Measurements from ENCODE around the gene HSPA12B. TPM values are rescaled to one million over a fixed set of nuclear protein-coding genes. Genes with fewer than 3 reads are reported as not detected.

HSPA12B gene
- total RNA-seq, 3 donors from 2014 or later (not counting 1 experiment from before 2014, with no cell fraction given), result not detected

GRCh38 chr20:3730803-3731672, 1.4 kb upstream of the HSPA12B start:
- H3K4me1 Mint-ChIP-seq, result peaks cover 0 to 4% of the 10 kb centered on the region in 2 donors
- no peaks in the 10 kb centered on the region for H3K9me3 Mint-ChIP-seq
- ATAC-seq (no peak), DNase-seq (no peak)
- intact Hi-C loops (cut with micrococcal nuclease), result no loop called here
- H3K27ac Mint-ChIP-seq, result no peak overlapping the region
- Histone ChIP-seq H3K27me3 (ENCODE audit: control insufficient read depth, insufficient read depth, low read length) (peaks cover 15% of the 10 kb centered on the region), H3K9me3 (ENCODE audit: control insufficient read depth, insufficient read depth, low read length) (no peaks in the 10 kb centered on the region), H3K4me1 (ENCODE audit: control insufficient read depth, insufficient read depth, low read length) (no peaks in the 10 kb centered on the region), H3K27ac (ENCODE audit: low read length) (no peak overlapping the region), H3K36me3 (ENCODE audit: control insufficient read depth, insufficient read depth, low read length) (no peaks in the 10 kb centered on the region), H3K4me3 (ENCODE audit: low read length) (no peak overlapping the region)
- H3K27me3 Mint-ChIP-seq (ENCODE audit: low read depth in 2 of 2), result peaks cover 35 to 43% of the 10 kb centered on the region in 2 donors
- WGBS (ENCODE audit: insufficient coverage), result 91% methylated on average over 12 of the region's 12 CpGs
- TF ChIP-seq, protein P1, sequence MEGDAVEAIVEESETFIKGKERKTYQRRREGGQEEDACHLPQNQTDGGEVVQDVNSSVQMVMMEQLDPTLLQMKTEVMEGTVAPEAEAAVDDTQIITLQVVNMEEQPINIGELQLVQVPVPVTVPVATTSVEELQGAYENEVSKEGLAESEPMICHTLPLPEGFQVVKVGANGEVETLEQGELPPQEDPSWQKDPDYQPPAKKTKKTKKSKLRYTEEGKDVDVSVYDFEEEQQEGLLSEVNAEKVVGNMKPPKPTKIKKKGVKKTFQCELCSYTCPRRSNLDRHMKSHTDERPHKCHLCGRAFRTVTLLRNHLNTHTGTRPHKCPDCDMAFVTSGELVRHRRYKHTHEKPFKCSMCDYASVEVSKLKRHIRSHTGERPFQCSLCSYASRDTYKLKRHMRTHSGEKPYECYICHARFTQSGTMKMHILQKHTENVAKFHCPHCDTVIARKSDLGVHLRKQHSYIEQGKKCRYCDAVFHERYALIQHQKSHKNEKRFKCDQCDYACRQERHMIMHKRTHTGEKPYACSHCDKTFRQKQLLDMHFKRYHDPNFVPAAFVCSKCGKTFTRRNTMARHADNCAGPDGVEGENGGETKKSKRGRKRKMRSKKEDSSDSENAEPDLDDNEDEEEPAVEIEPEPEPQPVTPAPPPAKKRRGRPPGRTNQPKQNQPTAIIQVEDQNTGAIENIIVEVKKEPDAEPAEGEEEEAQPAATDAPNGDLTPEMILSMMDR (IDR thresholded peaks at IDR 0.05), result no peak
- H3K4me3 Mint-ChIP-seq, result no peak overlapping the region
- H3K36me3 Mint-ChIP-seq, result no peaks in the 10 kb centered on the region

DNA sequence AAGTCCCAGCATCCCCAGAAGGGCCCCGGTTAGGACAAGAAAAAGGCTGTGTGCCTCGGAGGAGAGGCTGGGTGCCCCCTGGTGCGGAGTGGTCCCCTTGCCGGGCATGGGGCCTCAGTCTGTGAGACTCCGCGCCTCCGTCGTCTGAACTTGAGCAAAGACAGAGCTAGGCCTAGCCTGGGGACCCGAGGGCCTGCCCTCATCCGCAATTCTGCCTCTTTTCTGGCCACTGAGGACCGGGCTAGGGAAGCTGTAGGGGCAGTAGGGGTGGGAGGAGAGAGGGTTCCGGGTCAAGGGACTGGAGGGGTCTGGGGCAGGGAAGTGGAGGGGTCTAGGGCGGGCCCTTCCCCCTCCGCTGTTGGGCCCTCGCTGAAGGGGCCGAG, 550 bp upstream of the HSPA12B start:
- no peaks in the 10 kb centered on the region for H3K36me3 Mint-ChIP-seq
- ATAC-seq (no peak), DNase-seq (no peak)
- H3K9me3 Mint-ChIP-seq, result no peaks in the 10 kb centered on the region
- H3K36me3 ChIP-seq (ENCODE audit: control insufficient read depth, insufficient read depth, low read length), result no peaks in the 10 kb centered on the region
- H3K9me3 ChIP-seq (ENCODE audit: control insufficient read depth, insufficient read depth, low read length), result no peaks in the 10 kb centered on the region
- intact Hi-C loops (cut with micrococcal nuclease), result no loop called here
- H3K27ac ChIP-seq (ENCODE audit: low read length), result no peak overlapping the region
- H3K4me3 Mint-ChIP-seq, result no peak overlapping the region
- WGBS (ENCODE audit: insufficient coverage), result 83% methylated on average over 16 of the region's 16 CpGs
- H3K4me3 ChIP-seq (ENCODE audit: low read length), result no peak overlapping the region
- TF ChIP-seq, protein P1 (IDR thresholded peaks at IDR 0.05), result no peak
- H3K4me1 Mint-ChIP-seq, result peaks cover 0 to 4% of the 10 kb centered on the region in 2 donors
- no peak overlapping the region for H3K27ac Mint-ChIP-seq
- H3K4me1 ChIP-seq (ENCODE audit: control insufficient read depth, insufficient read depth, low read length), result no peaks in the 10 kb centered on the region
- peaks cover 32 to 43% of the 10 kb centered on the region in 2 donors for H3K27me3 Mint-ChIP-seq (ENCODE audit: low read depth in 2 of 2)
- peaks cover 15% of the 10 kb centered on the region for H3K27me3 ChIP-seq (ENCODE audit: control insufficient read depth, insufficient read depth, low read length)

DNA sequence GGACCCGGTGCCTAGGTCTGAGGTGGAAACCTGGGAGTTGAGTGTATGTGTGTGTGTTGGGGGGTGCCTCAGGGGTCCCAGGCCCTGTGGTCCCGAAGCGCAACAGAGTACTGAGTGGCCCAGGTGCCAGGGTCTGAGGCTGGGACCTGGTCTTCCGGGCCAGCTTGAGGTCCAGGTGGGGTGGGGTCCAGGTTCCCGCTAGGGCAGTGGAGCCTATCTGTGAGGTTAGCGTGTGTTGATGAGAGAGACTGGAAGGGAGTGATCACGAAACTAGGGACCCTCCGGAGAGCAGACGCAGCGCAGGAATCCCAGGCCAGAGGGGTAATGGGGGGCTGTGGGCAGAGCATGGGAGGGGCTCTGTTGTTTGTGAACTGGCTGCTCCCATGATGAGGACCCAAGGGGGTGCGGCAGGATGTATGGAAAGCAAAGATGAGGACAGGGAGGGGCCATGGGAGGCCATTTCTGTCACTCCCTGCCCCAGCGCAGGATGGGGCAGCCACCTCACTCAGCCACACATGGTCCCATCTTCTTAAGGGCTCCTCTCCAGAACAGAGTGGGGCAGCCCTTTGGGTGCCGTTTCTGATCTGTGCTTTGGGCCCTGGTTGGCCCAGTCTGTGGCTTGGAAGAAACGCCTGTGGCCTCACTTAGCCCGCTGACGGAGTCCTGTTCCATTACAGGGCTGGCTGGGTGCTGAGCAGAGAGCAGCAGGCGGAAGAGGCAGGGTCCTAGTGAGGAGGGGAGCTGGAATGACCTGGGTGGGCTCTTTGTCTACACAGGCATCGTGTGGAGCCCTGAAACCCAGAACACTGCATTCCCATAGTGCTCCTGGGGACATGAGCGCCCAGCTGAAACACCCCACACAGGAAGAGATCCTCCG, 872 bp downstream of the HSPA12B start:
- Histone ChIP-seq H3K9me3 (ENCODE audit: control insufficient read depth, insufficient read depth, low read length) (no peaks in the 10 kb centered on the region), H3K36me3 (ENCODE audit: control insufficient read depth, insufficient read depth, low read length) (no peaks in the 10 kb centered on the region), H3K27me3 (ENCODE audit: control insufficient read depth, insufficient read depth, low read length) (peaks cover 15% of the 10 kb centered on the region), H3K27ac (ENCODE audit: low read length) (no peak overlapping the region), H3K4me3 (ENCODE audit: low read length) (no peak overlapping the region), H3K4me1 (ENCODE audit: control insufficient read depth, insufficient read depth, low read length) (no peaks in the 10 kb centered on the region)
- H3K4me1 Mint-ChIP-seq, result peaks cover 0 to 4% of the 10 kb centered on the region in 2 donors
- no peak overlapping the region for H3K27ac Mint-ChIP-seq
- H3K27me3 Mint-ChIP-seq (ENCODE audit: low read depth in 2 of 2), result peaks cover 18 to 32% of the 10 kb centered on the region in 2 donors
- H3K36me3 Mint-ChIP-seq, result no peaks in the 10 kb centered on the region
- ATAC-seq, result no peak
- no peak overlapping the region for H3K4me3 Mint-ChIP-seq
- H3K9me3 Mint-ChIP-seq, result no peaks in the 10 kb centered on the region
- TF ChIP-seq, protein P1 (IDR thresholded peaks at IDR 0.05), result no peak
- WGBS (ENCODE audit: insufficient coverage), result 93% methylated on average over 20 of the region's 20 CpGs
- no peak for DNase-seq
- intact Hi-C loops (cut with micrococcal nuclease), result no loop called here
